ENCODE measurements around the gene TBC1D2B. TPM values are rescaled to one million over a fixed set of nuclear protein-coding genes. Genes with fewer than 3 reads are reported as not detected.

Gene TBC1D2B
- polyA plus RNA-seq, 3 donors = 5.9 to 53.3 (median 6.2) TPM

DNA sequence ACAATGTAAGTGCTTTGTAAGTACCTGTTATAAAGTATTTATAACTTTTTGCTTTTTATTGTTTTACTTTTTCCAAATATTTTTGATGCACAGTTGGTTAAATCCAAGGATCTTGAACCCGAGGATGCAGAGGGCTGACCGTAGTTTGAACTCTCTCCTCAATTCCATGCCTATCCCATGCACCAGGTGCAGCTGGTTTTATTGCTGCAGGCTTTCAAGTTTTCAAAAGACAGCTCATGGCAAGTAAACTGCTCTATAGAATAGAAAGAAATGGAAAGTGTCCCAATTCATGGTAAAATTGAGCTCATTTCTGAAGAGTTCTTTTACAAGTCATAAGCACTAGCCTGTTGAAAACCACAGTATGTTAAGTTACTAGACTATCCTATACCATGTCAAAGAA lies 131.9 kb downstream of the TBC1D2B start:
- intact Hi-C loops (cut with micrococcal nuclease) = no loop called here
- TF ChIP-seq, protein P1, sequence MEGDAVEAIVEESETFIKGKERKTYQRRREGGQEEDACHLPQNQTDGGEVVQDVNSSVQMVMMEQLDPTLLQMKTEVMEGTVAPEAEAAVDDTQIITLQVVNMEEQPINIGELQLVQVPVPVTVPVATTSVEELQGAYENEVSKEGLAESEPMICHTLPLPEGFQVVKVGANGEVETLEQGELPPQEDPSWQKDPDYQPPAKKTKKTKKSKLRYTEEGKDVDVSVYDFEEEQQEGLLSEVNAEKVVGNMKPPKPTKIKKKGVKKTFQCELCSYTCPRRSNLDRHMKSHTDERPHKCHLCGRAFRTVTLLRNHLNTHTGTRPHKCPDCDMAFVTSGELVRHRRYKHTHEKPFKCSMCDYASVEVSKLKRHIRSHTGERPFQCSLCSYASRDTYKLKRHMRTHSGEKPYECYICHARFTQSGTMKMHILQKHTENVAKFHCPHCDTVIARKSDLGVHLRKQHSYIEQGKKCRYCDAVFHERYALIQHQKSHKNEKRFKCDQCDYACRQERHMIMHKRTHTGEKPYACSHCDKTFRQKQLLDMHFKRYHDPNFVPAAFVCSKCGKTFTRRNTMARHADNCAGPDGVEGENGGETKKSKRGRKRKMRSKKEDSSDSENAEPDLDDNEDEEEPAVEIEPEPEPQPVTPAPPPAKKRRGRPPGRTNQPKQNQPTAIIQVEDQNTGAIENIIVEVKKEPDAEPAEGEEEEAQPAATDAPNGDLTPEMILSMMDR (IDR thresholded peaks at IDR 0.05) = no peak
- Histone ChIP-seq H3K4me1 (ENCODE audit: control insufficient read depth in 1 of 2, insufficient read depth in 2 of 2, low read length in 2 of 2) (peaks cover 6 to 13% of the 10 kb centered on the region in 2 donors), H3K27ac (ENCODE audit: low read depth in 1 of 2, low read length in 2 of 2) (no peak overlapping the region), H3K9me3 (replicated peaks in 1 of 2; ENCODE audit: control insufficient read depth in 1 of 2, insufficient read depth in 1 of 2, low read length in 2 of 2) (no peaks in the 10 kb centered on the region), H2AFZ (ENCODE audit: insufficient read depth, low read depth, low read length, poor library complexity, severe bottlenecking) (no peak overlapping the region), H4K20me1 (ENCODE audit: insufficient read depth, low read length) (no peaks in the 10 kb centered on the region), H3K4me3 (replicated peaks in 1 of 3; ENCODE audit: low read depth in 2 of 3, low read length in 3 of 3) (no peak overlapping the region), H3K36me3 (replicated peaks in 1 of 2; ENCODE audit: control insufficient read depth in 1 of 2, insufficient read depth in 2 of 2, low read length in 2 of 2) (no peaks in the 10 kb centered on the region), H3K79me2 (ENCODE audit: insufficient read depth, low read length) (no peaks in the 10 kb centered on the region), H3K27me3 (ENCODE audit: control insufficient read depth in 2 of 2, insufficient read depth in 2 of 2, low read length in 2 of 2) (no peaks in the 10 kb centered on the region), H3K9ac (ENCODE audit: insufficient read depth, low read length, poor library complexity, severe bottlenecking) (no peak overlapping the region), H3K4me2 (replicated peaks; ENCODE audit: extremely low read depth, low read length, poor library complexity, severe bottlenecking) (no peak overlapping the region)
- Mint-ChIP-seq H3K27me3 (ENCODE audit: low read depth in 3 of 3) (peaks cover 0 to 11% (median 0%) of the 10 kb centered on the region in 3 donors), H3K4me1 (peaks cover 13% of the 10 kb centered on the region), H3K4me3 (no peak overlapping the region), H3K9me3 (peaks cover 0 to 3% (median 0%) of the 10 kb centered on the region in 7 donors), H3K36me3 (no peaks in the 10 kb centered on the region), H3K27ac (no peak overlapping the region)
- DNase-seq = no peak
- WGBS (ENCODE audit: insufficient coverage) = no CpG with 5 or more reads among the region's 2 CpGs

Small RNA genes lying within 50 kb of the gene (small RNA-seq; reads per million reads assigned to genes)
- gene RF00092 (ENCODE audit: insufficient read length, low read depth) = not detected

Other genes starting within 250 kb of the TBC1D2B start
- not detected for gene SH2D7, start 14.8 kb upstream of the TBC1D2B start, polyA plus RNA-seq
- gene CIB2, start 53.7 kb upstream of the TBC1D2B start, polyA plus RNA-seq = under 1 TPM; 0.43 to 0.75 (median 0.51) TPM
- 10 to 100 TPM; 46.5 to 85.0 (median 74.0) TPM for gene IDH3A, start 71.7 kb upstream of the TBC1D2B start, polyA plus RNA-seq
- under 1 TPM in 1 of 3 donors, not detected in 2; 0.01 TPM for gene ACSBG1, start 156.9 kb upstream of the TBC1D2B start, polyA plus RNA-seq
- gene DNAJA4, start 186.9 kb upstream of the TBC1D2B start, polyA plus RNA-seq = 10 to 100 TPM in 1 of 3 donors, 1 to 10 TPM in 2; 2.4 to 20.9 (median 2.5) TPM
- 100 to 1,000 TPM in 1 of 3 donors, 10 to 100 TPM in 2; 59.8 to 123 (median 88.0) TPM for gene SKIC8, start 221.9 kb upstream of the TBC1D2B start, polyA plus RNA-seq

All from CD14-positive monocyte (primary cell).